Keratinocyte (primary cell): Measurements from ENCODE around the gene CCDC167. TPM values are rescaled to one million over a fixed set of nuclear protein-coding genes. Genes with fewer than 3 reads are reported as not detected.
A peak's percentile ranks its signal among the peaks of the same experiment; 100 is the strongest.

Experiments used
- DNase-seq: peaks from one replicate; pipeline ENCODE4 v3.0.0-alpha.2; 2011; ENCODE audit warnings: low read depth, missing footprints, low spot score
- FAIRE-seq: peaks from 2 replicates; lab custom pipeline; 2011; peaks lifted over from hg19 to GRCh38; lab: Jason Lieb, UNC
- H2AFZ ChIP-seq: 2 replicates; pipeline ENCODE4 v1.6.0; 2012; ENCODE audit warnings: low read length, control low read depth, inconsistent platforms; ENCODE audit not compliant: control insufficient read depth
- H3K27ac ChIP-seq: 2 replicates; pipeline ENCODE4 v1.5.1; 2011; ENCODE audit warnings: low read length; ENCODE audit not compliant: control insufficient read depth, insufficient read depth
- H3K27me3 ChIP-seq: 3 replicates; pipeline ENCODE4 v1.6.0; 2011; ENCODE audit warnings: low read length; ENCODE audit not compliant: control insufficient read depth, insufficient read depth; ENCODE audit errors: extremely low read depth
- H3K36me3 ChIP-seq, 2 experiments: 2 replicates in 1 of 2; 3 replicates in 1 of 2; pipeline ENCODE4 v1.5.1; 2011; ENCODE audit warnings: low read length in 2 of 2, mild to moderate bottlenecking in 1 of 2; ENCODE audit not compliant: control insufficient read depth in 2 of 2, insufficient read depth in 2 of 2; ENCODE audit errors: extremely low read depth in 1 of 2
- H3K4me1 ChIP-seq: 3 replicates; pipeline ENCODE4 v1.5.1; 2011; ENCODE audit warnings: low read length; ENCODE audit not compliant: control insufficient read depth, insufficient read depth; ENCODE audit errors: extremely low read depth
- H3K4me2 ChIP-seq: 3 replicates; pipeline ENCODE4 v1.6.0; 2011; ENCODE audit warnings: low read depth, low read length; ENCODE audit not compliant: control insufficient read depth, insufficient read depth; ENCODE audit errors: extremely low read depth
- H3K4me3 ChIP-seq, 3 experiments: fragments of 200-600 bp in 1 of 3; sonication (generic) in 1 of 3; 2 replicates in 2 of 3; 3 replicates in 1 of 3; pipeline ENCODE4 v1.5.1; 2011 to 2016; ENCODE audit warnings: low read length in 3 of 3, mild to moderate bottlenecking in 3 of 3, control low read depth in 2 of 3, inconsistent platforms in 1 of 3, low read depth in 1 of 3, mixed read lengths in 1 of 3, mixed run types in 1 of 3, moderate library complexity in 1 of 3; ENCODE audit not compliant: control insufficient read depth in 2 of 3, insufficient read depth in 2 of 3; ENCODE audit errors: extremely low read depth in 1 of 3
- H3K79me2 ChIP-seq: 2 replicates; pipeline ENCODE4 v1.6.0; 2012; ENCODE audit warnings: low read length; ENCODE audit not compliant: control insufficient read depth, insufficient read depth
- H3K9ac ChIP-seq: 3 replicates; pipeline ENCODE4 v1.6.0; 2011; ENCODE audit warnings: low read length; ENCODE audit not compliant: control insufficient read depth, insufficient read depth; ENCODE audit errors: extremely low read depth
- H3K9me1 ChIP-seq: 3 replicates; pipeline ENCODE4 v1.6.0; 2011; ENCODE audit warnings: low read length; ENCODE audit not compliant: control insufficient read depth, insufficient read depth; ENCODE audit errors: extremely low read depth
- H3K9me3 ChIP-seq: 2 replicates; pipeline ENCODE4 v1.5.1; 2012; ENCODE audit warnings: low read depth, low read length; ENCODE audit not compliant: control insufficient read depth
- H4K20me1 ChIP-seq: 3 replicates; pipeline ENCODE4 v1.6.0; 2011; ENCODE audit warnings: low read length; ENCODE audit not compliant: control insufficient read depth, insufficient read depth; ENCODE audit errors: extremely low read depth
- CTCF ChIP-seq, 3 experiments: IDR thresholded peaks in 1 of 3; conservative IDR thresholded peaks in 1 of 3; optimal IDR thresholded peaks in 1 of 3; 2 replicates in 2 of 3; 3 replicates in 1 of 3; pipeline versions ENCODE3 to v1.5.1; 2011; ENCODE audit warnings: low read length in 3 of 3, mild to moderate bottlenecking in 3 of 3, moderate library complexity in 2 of 3, control low read depth in 1 of 3, inconsistent platforms in 1 of 3; ENCODE audit not compliant: insufficient read depth in 2 of 3; ENCODE audit errors: extremely low read depth in 1 of 3
- EZH2 ChIP-seq: IDR thresholded peaks from one replicate; pipeline ENCODE4 v1.6.1; 2012; ENCODE audit warnings: inconsistent platforms, mild to moderate bottlenecking, low read length, moderate library complexity
- dilution Hi-C: fragments of 300-500 bp; cut with MboI; formaldehyde crosslinking; loops from one replicate; pipeline ENCODE4 v1.7.0; 2020; ENCODE audit warnings: low sequenced_read_pairs; ENCODE audit not compliant: extremely low pct_ligation_motif_present
- polyA plus RNA-seq, 5 experiments: library from polyadenylated mRNA; depleted of rRNA in 3 of 5; stranded (reverse) in 3 of 5; stranded (forward) in 1 of 5; unstranded in 1 of 5; fragments of >200 nt; gene quantifications; 1 replicate in 1 of 5; 2 replicates in 3 of 5; 3 replicates in 1 of 5; pipeline versions ENCODE4 v1.2.1 to v1.2.3, GENCODE V29; 2011 to 2012; ENCODE audit warnings: missing spikeins in 2 of 5, low read depth in 1 of 5, low replicate concordance in 1 of 5

The CCDC167 gene
- polyA plus RNA-seq, 1 donor (not counting 4 experiments of a cell fraction or from before 2014, with no cell fraction given) = 39.8 TPM

GRCh38 chr6:37484786-37485170, 14.9 kb downstream of the CCDC167 start:
- Histone ChIP-seq H3K4me3 (no peak overlapping the region), H3K4me2 (no peak overlapping the region), H3K36me3 (peaks cover 9 to 11% of the 10 kb centered on the region in 2 experiments), H3K27ac (no peak overlapping the region), H3K9me3 (no peaks in the 10 kb centered on the region), H3K9ac (no peak overlapping the region), H3K79me2 (no peaks in the 10 kb centered on the region), H3K9me1 (no peaks in the 10 kb centered on the region), H2AFZ (no peak overlapping the region), H3K4me1 (peaks cover 14% of the 10 kb centered on the region), H4K20me1 (no peaks in the 10 kb centered on the region), H3K27me3 (no peaks in the 10 kb centered on the region)
- TF ChIP-seq CTCF (optimal IDR thresholded peaks at IDR 0.05 in 1 of 3, IDR thresholded peaks at IDR 0.05 in 1 of 3, conservative IDR thresholded peaks at IDR 0.05 in 1 of 3; ENCODE audit: extremely low read depth in 1 of 3, insufficient read depth in 2 of 3, low read length in 3 of 3) (no peak), EZH2 (no peak)
- dilution Hi-C loops = no loop called here
- DNase-seq = no peak
- no peak for FAIRE-seq

DNA sequence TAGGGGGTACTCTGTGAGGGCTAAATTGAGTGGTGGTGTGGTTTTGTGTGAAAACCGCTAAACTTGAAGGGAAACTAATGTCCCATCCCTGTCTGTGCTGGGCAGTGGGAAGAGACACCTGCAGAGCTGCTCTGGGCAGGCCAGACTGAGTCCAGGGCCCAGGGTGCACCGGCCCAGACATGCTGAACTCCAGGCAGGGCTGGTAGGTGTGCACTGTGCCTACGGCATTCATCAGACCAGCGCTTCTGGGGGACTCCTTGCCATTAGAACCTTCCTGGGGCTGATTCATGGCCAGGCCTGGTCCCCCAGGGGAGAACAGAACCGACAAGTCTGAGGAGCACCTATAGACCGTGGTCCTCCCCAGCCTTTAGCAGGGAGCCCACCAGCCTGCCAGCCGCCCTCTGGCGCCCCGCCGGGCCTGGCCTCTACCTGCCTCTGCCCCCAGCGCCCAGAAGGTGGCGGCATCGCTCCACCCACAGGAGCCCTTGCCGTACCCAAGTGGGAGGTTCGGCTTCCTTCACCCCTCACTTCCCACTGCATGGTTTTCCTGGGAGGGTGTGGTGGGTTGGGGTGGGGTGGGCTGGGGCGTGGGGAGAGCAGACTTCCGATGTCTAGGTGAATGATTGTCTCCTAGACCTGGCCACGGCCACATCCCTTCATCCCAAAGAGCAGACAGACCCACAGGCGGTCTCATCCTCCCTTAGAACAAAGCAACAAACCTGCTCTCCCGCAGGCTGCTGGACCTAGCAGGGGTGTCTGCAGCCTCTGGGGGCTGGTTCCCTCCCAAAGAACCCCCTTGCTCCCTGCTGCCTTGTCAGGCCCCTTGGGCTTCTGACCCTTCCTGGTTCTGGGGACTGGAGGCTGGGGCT, 15.5 kb downstream of the CCDC167 start:
- peak; percentile 41 for FAIRE-seq
- peak overlapping the region; percentile 23 for H3K4me2 ChIP-seq
- no peaks in the 10 kb centered on the region for H3K79me2 ChIP-seq
- H3K27me3 ChIP-seq = no peaks in the 10 kb centered on the region
- no peaks in the 10 kb centered on the region for H4K20me1 ChIP-seq
- dilution Hi-C loops = no loop called here
- no peaks in the 10 kb centered on the region for H3K9me3 ChIP-seq
- H3K4me1 ChIP-seq = peaks cover 14% of the 10 kb centered on the region
- peak overlapping the region; percentile 13 for H3K27ac ChIP-seq
- no peak overlapping the region for H3K4me3 ChIP-seq
- no peaks in the 10 kb centered on the region for H3K9me1 ChIP-seq
- H2AFZ ChIP-seq = no peak overlapping the region
- peak; percentile 71 to 98 (median 94) for TF ChIP-seq CTCF (optimal IDR thresholded peaks at IDR 0.05 in 1 of 3, IDR thresholded peaks at IDR 0.05 in 1 of 3, conservative IDR thresholded peaks at IDR 0.05 in 1 of 3; ENCODE audit: extremely low read depth in 1 of 3, insufficient read depth in 2 of 3, low read length in 3 of 3)
- TF ChIP-seq EZH2 = no peak
- H3K36me3 ChIP-seq = peaks cover 10 to 17% of the 10 kb centered on the region in 2 experiments
- H3K9ac ChIP-seq = peak overlapping the region; percentile 3
- no peak for DNase-seq
